IMR-90 (cell line): ENCODE data around the gene RAD51B. TPM values are rescaled to one million over a fixed set of nuclear protein-coding genes. Genes with fewer than 3 reads are reported as not detected.

Experiments
- ATAC-seq: fragments of 200-7000 bp; cut with Tn5 transposase; 2 replicates; pipeline ENCODE4 v1.9.1; 2020; ENCODE audit warnings: low read depth, mild to moderate bottlenecking, moderate library complexity
- BruUV-seq: library from RNA; stranded (reverse); fragments of 400-500 nt; replicated peaks from 2 replicates; lab custom pipeline; 2021; lab: Mats Ljungman, UMichigan
- CTCF ChIA-PET: fragments of 300-600 bp; formaldehyde crosslinking; extraction: SDS; loops from one replicate; lab custom pipeline; 2021; ENCODE audit warnings: antibody characterized with exemption; lab: Yijun Ruan, JAX
- POLR2A ChIA-PET: fragments of 300-600 bp; sonication (Branson Sonifier 250); formaldehyde crosslinking; loops from one replicate; lab custom pipeline; 2022; ENCODE audit warnings: antibody characterized with exemption; ENCODE audit not compliant: unreplicated experiment; lab: Charles Lee
- DNase-seq: peaks from one replicate; pipeline ENCODE4 v3.0.0; 2013
- H2AFZ ChIP-seq: replicated peaks from 2 replicates; pipeline ENCODE3; 2013; ENCODE audit warnings: low read length, mild to moderate bottlenecking; ENCODE audit not compliant: poor library complexity
- H2AK5ac ChIP-seq: 2 replicates; pipeline ENCODE4 v1.6.1; 2013; ENCODE audit warnings: low read depth, low read length, inconsistent platforms
- H2AK9ac ChIP-seq: replicated peaks from 2 replicates; pipeline ENCODE3; 2013; ENCODE audit warnings: mild to moderate bottlenecking, low read depth, low read length, moderate library complexity; ENCODE audit not compliant: poor library complexity
- H2BK120ac ChIP-seq: 2 replicates; pipeline ENCODE4 v1.6.1; 2013; ENCODE audit warnings: low read depth, low read length, inconsistent platforms
- H2BK15ac ChIP-seq: 3 replicates; pipeline ENCODE4 v1.6.1; 2013; ENCODE audit warnings: low read depth, low read length, inconsistent platforms
- H2BK20ac ChIP-seq: 2 replicates; pipeline ENCODE4 v1.6.1; 2013; ENCODE audit warnings: low read depth, mild to moderate bottlenecking, inconsistent platforms, low read length, moderate library complexity
- H2BK5ac ChIP-seq: 2 replicates; pipeline ENCODE4 v1.6.1; 2013; ENCODE audit warnings: mild to moderate bottlenecking, low read depth, low read length, inconsistent platforms; ENCODE audit not compliant: poor library complexity, severe bottlenecking
- H3K14ac ChIP-seq: replicated peaks from 2 replicates; pipeline ENCODE4 v1.6.1; 2013; ENCODE audit warnings: low read depth, low read length, inconsistent platforms
- H3K18ac ChIP-seq: 2 replicates; pipeline ENCODE4 v1.6.1; 2013; ENCODE audit warnings: low read depth, low read length, control low read depth
- H3K23ac ChIP-seq: 2 replicates; pipeline ENCODE4 v1.6.1; 2013; ENCODE audit warnings: low read depth, low read length, inconsistent platforms
- H3K27ac ChIP-seq: 2 replicates; pipeline ENCODE4 v1.5.1; 2013; ENCODE audit warnings: mild to moderate bottlenecking, control low read depth, low read length; ENCODE audit not compliant: insufficient read depth
- H3K27me3 ChIP-seq: 2 replicates; pipeline ENCODE4 v1.6.1; 2013; ENCODE audit warnings: low read length; ENCODE audit not compliant: control insufficient read depth, insufficient read depth
- H3K36me3 ChIP-seq: 2 replicates; pipeline ENCODE4 v1.6.1; 2013; ENCODE audit warnings: low read length, mixed read lengths; ENCODE audit not compliant: control insufficient read depth, insufficient read depth
- H3K4ac ChIP-seq: 2 replicates; pipeline ENCODE4 v1.6.1; 2013; ENCODE audit warnings: low read depth, low read length, inconsistent platforms
- H3K4me1 ChIP-seq: 2 replicates; pipeline ENCODE4 v1.6.1; 2013; ENCODE audit warnings: low read length, mixed read lengths; ENCODE audit not compliant: control insufficient read depth, insufficient read depth
- H3K4me2 ChIP-seq: 2 replicates; pipeline ENCODE4 v1.6.1; 2013; ENCODE audit warnings: low read depth, mild to moderate bottlenecking, control low read depth, low read length, moderate library complexity
- H3K4me3 ChIP-seq: 2 replicates; pipeline ENCODE4 v1.5.1; 2013; ENCODE audit warnings: low read depth, mild to moderate bottlenecking, control low read depth, low read length, moderate library complexity; ENCODE audit not compliant: insufficient read depth
- H3K56ac ChIP-seq: 2 replicates; pipeline ENCODE4 v1.6.1; 2013; ENCODE audit warnings: low read length, inconsistent platforms; ENCODE audit not compliant: insufficient read depth; ENCODE audit errors: extremely low read depth
- H3K79me1 ChIP-seq, 2 experiments: 2 replicates each; pipeline ENCODE4 v1.6.1; 2013; ENCODE audit warnings: low read length in 2 of 2, inconsistent platforms in 1 of 2, low read depth in 1 of 2
- H3K9ac ChIP-seq: 2 replicates; pipeline ENCODE4 v1.6.1; 2013; ENCODE audit warnings: low read depth, low read length, control low read depth
- H3K9me1 ChIP-seq: 2 replicates; pipeline ENCODE4 v1.6.1; 2013; ENCODE audit warnings: low read length, inconsistent platforms; ENCODE audit not compliant: insufficient read depth
- H3K9me3 ChIP-seq: 2 replicates; pipeline ENCODE4 v1.6.1; 2013; ENCODE audit warnings: low read length; ENCODE audit not compliant: control insufficient read depth, insufficient read depth
- H4K20me1 ChIP-seq: 2 replicates; pipeline ENCODE4 v1.6.1; 2013; ENCODE audit warnings: low read length, inconsistent platforms; ENCODE audit not compliant: insufficient read depth
- H4K5ac ChIP-seq: 2 replicates; pipeline ENCODE4 v1.6.1; 2013; ENCODE audit warnings: mild to moderate bottlenecking, low read depth, low read length, control low read depth
- H4K8ac ChIP-seq, 2 experiments: 2 replicates each; pipeline ENCODE4 v1.6.1; 2013; ENCODE audit warnings: low read depth in 2 of 2, low read length in 2 of 2, control low read depth in 1 of 2, inconsistent platforms in 1 of 2
- H4K91ac ChIP-seq: 2 replicates; pipeline ENCODE4 v1.6.1; 2013; ENCODE audit warnings: low read depth, low read length, inconsistent platforms; ENCODE audit not compliant: insufficient read depth
- BHLHE40 ChIP-seq: fragments of 150-350 bp; IDR thresholded peaks from 2 replicates; pipeline ENCODE4 v1.6.1; 2016; ENCODE audit warnings: mild to moderate bottlenecking, low read depth, low read length
- CHD1 ChIP-seq: IDR thresholded peaks from 2 replicates; pipeline ENCODE4 v1.6.1; 2012; ENCODE audit warnings: low read depth, low read length, improper control_type of control experiment
- FOS ChIP-seq: fragments of 150-350 bp; IDR thresholded peaks from 2 replicates; pipeline ENCODE4 v1.6.1; 2016; ENCODE audit warnings: low read depth, low read length
- MAZ ChIP-seq: IDR thresholded peaks from 2 replicates; pipeline ENCODE4 v1.6.1; 2012; ENCODE audit warnings: low read depth, mild to moderate bottlenecking, low read length, improper control_type of control experiment, moderate library complexity, borderline replicate concordance
- MXI1 ChIP-seq: IDR thresholded peaks from 2 replicates; pipeline ENCODE4 v1.6.1; 2012; ENCODE audit warnings: low read depth, mild to moderate bottlenecking, low read length, moderate library complexity, borderline replicate concordance
- RAD21 ChIP-seq: IDR thresholded peaks from 2 replicates; pipeline ENCODE4 v1.6.1; 2012; ENCODE audit warnings: low read length, improper control_type of control experiment
- RFX5 ChIP-seq: IDR thresholded peaks from 2 replicates; pipeline ENCODE4 v1.8.0; 2012; ENCODE audit warnings: low read depth, mild to moderate bottlenecking, low read length, moderate library complexity
- SMC3 ChIP-seq: fragments of 150-350 bp; IDR thresholded peaks from 2 replicates; pipeline ENCODE4 v1.6.1; 2016; ENCODE audit warnings: low read depth, mild to moderate bottlenecking, antibody characterized with exemption, low read length, moderate library complexity
- WGBS, 2 experiments: methylation state at CpG; one replicate each; pipeline versions ENCODE4 v1.1.5 to v1.1.7; 2013; ENCODE audit warnings: missing lambda C conversion rate in 2 of 2; ENCODE audit not compliant: insufficient read length in 1 of 2; ENCODE audit errors: extremely low coverage in 2 of 2; 5-methylcytosine and 5-hydroxymethylcytosine counted together
- dilution Hi-C: fragments of 300-500 bp; cut with HindIII; formaldehyde crosslinking; loops from one replicate; pipeline ENCODE4 v1.14.3; 2018; ENCODE audit warnings: low sequenced_read_pairs; ENCODE audit not compliant: unreplicated experiment
- in situ Hi-C: fragments of 300-500 bp; cut with MboI; formaldehyde crosslinking; loops from 3 replicates; pipeline ENCODE4 v1.14.3; 2019; ENCODE audit warnings: low sequenced_read_pairs, inconsistent platforms, mixed read lengths
- intact Hi-C: fragments of 100-400 bp; cut with micrococcal nuclease; formaldehyde crosslinking; loops from 2 replicates; pipeline ENCODE4 v1.10.0; 2022
- polyA plus RNA-seq, 3 experiments: library from polyadenylated mRNA; depleted of rRNA; stranded (reverse); fragments of >200 nt; gene quantifications; 2 replicates each; pipeline ENCODE4 v1.2.3, GENCODE V29; 2012; ENCODE audit warnings: low replicate concordance in 1 of 3
- total RNA-seq: library from RNA; depleted of rRNA; stranded (reverse); fragments of >200 nt; gene quantifications from 2 replicates; pipeline ENCODE4 v1.2.3, GENCODE V29; 2012
- TF ChIP-seq, protein P1 (sequence below): fragments of 150-350 bp; IDR thresholded peaks from 2 replicates; pipeline ENCODE4 v1.6.1; 2016; ENCODE audit warnings: low read depth, mild to moderate bottlenecking, low read length, moderate library complexity, borderline replicate concordance
- TF ChIP-seq, protein P2 (sequence below): conservative IDR thresholded peaks from 2 replicates; pipeline ENCODE4 v1.5.1; 2012; ENCODE audit warnings: mild to moderate bottlenecking, low read depth, low read length, improper control_type of control experiment
- TF ChIP-seq, protein P3 (sequence below): fragments of 150-350 bp; IDR thresholded peaks from 2 replicates; pipeline ENCODE4 v1.6.1; 2017; ENCODE audit warnings: mild to moderate bottlenecking, antibody characterized with exemption, low read length, low read depth

RAD51B gene
- total and polyA plus RNA-seq, 2 of the 4 experiments (the other 2 are of a cell fraction): 5.1 to 18.8 TPM

DNA sequence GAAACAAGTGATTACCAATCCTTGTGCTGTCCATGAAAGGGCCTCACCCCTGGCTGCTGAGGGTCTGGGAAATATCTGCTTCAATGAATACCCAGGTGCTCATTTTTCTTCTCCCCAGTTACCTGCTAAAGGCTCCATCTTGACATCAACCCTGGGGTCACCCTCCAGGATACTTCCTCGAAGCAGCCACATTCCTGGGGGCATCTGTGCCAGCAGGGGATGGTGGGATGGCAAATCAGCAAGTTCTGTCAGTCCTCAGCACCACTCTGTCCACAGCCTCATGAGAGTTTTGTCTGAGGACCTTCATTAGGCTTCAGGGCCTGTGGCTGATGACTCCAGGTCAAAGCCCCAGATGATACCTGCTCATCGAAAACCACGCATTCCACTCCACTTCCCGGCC lies 848.4 kb downstream of the RAD51B start:
- no TSS peak for BruUV-seq
- H4K5ac ChIP-seq: peak overlapping the region; percentile 4
- intact Hi-C loops (loop anchor here (10.0 kb wide), 2 partner anchors 213 to 723 kb away; no protein-coding TSS in a partner anchor), dilution Hi-C loops (no loop called here), in situ Hi-C loops (loop anchor here (10.0 kb wide), 1 partner anchor 117 kb away; no protein-coding TSS in a partner anchor)
- H2AK9ac ChIP-seq: no peak overlapping the region
- H2AK5ac ChIP-seq: peak overlapping the region; percentile 80
- CTCF ChIA-PET: interaction anchor here (0.7 kb wide), 1 partner anchor 120 kb away, joined by 3 read pairs; no protein-coding TSS in a partner anchor
- no peaks in the 10 kb centered on the region for H3K27me3 ChIP-seq
- no peaks in the 10 kb centered on the region for H3K79me1 ChIP-seq
- peak overlapping the region; percentile 30; the same call in 1 of the 2 replicates for H3K27ac ChIP-seq
- TF ChIP-seq BHLHE40 (no peak), CHD1 (no peak), MXI1 (no peak), SMC3 (no peak), MAZ (no peak), RFX5 (no peak), FOS (no peak), RAD21 (no peak)
- TF ChIP-seq, protein P1, sequence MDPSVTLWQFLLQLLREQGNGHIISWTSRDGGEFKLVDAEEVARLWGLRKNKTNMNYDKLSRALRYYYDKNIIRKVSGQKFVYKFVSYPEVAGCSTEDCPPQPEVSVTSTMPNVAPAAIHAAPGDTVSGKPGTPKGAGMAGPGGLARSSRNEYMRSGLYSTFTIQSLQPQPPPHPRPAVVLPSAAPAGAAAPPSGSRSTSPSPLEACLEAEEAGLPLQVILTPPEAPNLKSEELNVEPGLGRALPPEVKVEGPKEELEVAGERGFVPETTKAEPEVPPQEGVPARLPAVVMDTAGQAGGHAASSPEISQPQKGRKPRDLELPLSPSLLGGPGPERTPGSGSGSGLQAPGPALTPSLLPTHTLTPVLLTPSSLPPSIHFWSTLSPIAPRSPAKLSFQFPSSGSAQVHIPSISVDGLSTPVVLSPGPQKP: no peak
- TF ChIP-seq, protein P2, sequence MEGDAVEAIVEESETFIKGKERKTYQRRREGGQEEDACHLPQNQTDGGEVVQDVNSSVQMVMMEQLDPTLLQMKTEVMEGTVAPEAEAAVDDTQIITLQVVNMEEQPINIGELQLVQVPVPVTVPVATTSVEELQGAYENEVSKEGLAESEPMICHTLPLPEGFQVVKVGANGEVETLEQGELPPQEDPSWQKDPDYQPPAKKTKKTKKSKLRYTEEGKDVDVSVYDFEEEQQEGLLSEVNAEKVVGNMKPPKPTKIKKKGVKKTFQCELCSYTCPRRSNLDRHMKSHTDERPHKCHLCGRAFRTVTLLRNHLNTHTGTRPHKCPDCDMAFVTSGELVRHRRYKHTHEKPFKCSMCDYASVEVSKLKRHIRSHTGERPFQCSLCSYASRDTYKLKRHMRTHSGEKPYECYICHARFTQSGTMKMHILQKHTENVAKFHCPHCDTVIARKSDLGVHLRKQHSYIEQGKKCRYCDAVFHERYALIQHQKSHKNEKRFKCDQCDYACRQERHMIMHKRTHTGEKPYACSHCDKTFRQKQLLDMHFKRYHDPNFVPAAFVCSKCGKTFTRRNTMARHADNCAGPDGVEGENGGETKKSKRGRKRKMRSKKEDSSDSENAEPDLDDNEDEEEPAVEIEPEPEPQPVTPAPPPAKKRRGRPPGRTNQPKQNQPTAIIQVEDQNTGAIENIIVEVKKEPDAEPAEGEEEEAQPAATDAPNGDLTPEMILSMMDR: no peak
- TF ChIP-seq, protein P3, sequence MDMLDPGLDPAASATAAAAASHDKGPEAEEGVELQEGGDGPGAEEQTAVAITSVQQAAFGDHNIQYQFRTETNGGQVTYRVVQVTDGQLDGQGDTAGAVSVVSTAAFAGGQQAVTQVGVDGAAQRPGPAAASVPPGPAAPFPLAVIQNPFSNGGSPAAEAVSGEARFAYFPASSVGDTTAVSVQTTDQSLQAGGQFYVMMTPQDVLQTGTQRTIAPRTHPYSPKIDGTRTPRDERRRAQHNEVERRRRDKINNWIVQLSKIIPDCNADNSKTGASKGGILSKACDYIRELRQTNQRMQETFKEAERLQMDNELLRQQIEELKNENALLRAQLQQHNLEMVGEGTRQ: no peak
- peak overlapping the region; percentile 69 for H3K4ac ChIP-seq
- no peaks in the 10 kb centered on the region for H4K20me1 ChIP-seq
- peak overlapping the region in 1 of 2 experiments; percentile 27; a peak in 1 of 4 replicates for H4K8ac ChIP-seq
- no peak overlapping the region for H3K56ac ChIP-seq
- H2BK20ac ChIP-seq: peak overlapping the region; percentile 80
- H2AFZ ChIP-seq: no peak overlapping the region
- H2BK120ac ChIP-seq: peak overlapping the region; percentile 69
- ATAC-seq (no peak), DNase-seq (no peak)
- H2BK5ac ChIP-seq: peak overlapping the region; percentile 45
- H2BK15ac ChIP-seq: peak overlapping the region; percentile 59; the same call in 2 of the 3 replicates
- H4K91ac ChIP-seq: peak overlapping the region; percentile 72
- peak overlapping the region; percentile 17; the same call in 1 of the 2 replicates for H3K4me2 ChIP-seq
- peaks cover 32% of the 10 kb centered on the region for H3K4me1 ChIP-seq
- POLR2A ChIA-PET: no interaction called here
- H3K23ac ChIP-seq: no peak overlapping the region
- H3K14ac ChIP-seq: peak overlapping the region; percentile 34
- H3K9me3 ChIP-seq: no peaks in the 10 kb centered on the region
- no peaks in the 10 kb centered on the region for H3K36me3 ChIP-seq
- H3K9ac ChIP-seq: no peak overlapping the region
- H3K4me3 ChIP-seq: no peak overlapping the region
- peak overlapping the region; percentile 65 for H3K18ac ChIP-seq
- 95% methylated on average over 3 of the region's 4 CpGs; no CpG with 5 or more reads in 1 of the 2 experiments for WGBS, 2 experiments
- H3K9me1 ChIP-seq: peaks cover 22% of the 10 kb centered on the region
